ENCODE measurements around the gene KBTBD3.

KBTBD3 gene

GRCh38 chr11:106043540-106043939 is 33.6 kb downstream of the KBTBD3 start:
- Histone ChIP-seq H3K4me2 (no peak overlapping the region), H3K36me3 (no peaks in the 10 kb centered on the region), H4K20me1 (no peaks in the 10 kb centered on the region), H3K4me3 (no peak overlapping the region), H3K27ac (no peak overlapping the region), H3K4me1 (no peaks in the 10 kb centered on the region), H3K9ac (no peak overlapping the region), H3K9me3 (replicated peaks in 1 of 11) (no peaks in the 10 kb centered on the region), H3K27me3 (no peaks in the 10 kb centered on the region)
- TF ChIP-seq Cebpa-rat (IDR thresholded peaks at IDR 0.05): no peak

- no peaks in the 10 kb centered on the region for H3K4me1 ChIP-seq
- no peaks in the 10 kb centered on the region for H3K9me3 ChIP-seq (replicated peaks in 1 of 11)
- no peak overlapping the region for H3K4me3 ChIP-seq
- no peaks in the 10 kb centered on the region for H4K20me1 ChIP-seq
- H3K9ac ChIP-seq: no peak overlapping the region
- no peaks in the 10 kb centered on the region for H3K27me3 ChIP-seq
- no peaks in the 10 kb centered on the region for H3K36me3 ChIP-seq
- no peak overlapping the region for H3K27ac ChIP-seq
- TF ChIP-seq Cebpa-rat (IDR thresholded peaks at IDR 0.05): no peak
- no peak overlapping the region for H3K4me2 ChIP-seq
Measured at GRCh38 chr11:106032861-106033260, 44.3 kb downstream of the KBTBD3 start.

- Histone ChIP-seq H3K36me3 (no peaks in the 10 kb centered on the region), H3K27me3 (no peaks in the 10 kb centered on the region), H3K9ac (no peak overlapping the region), H3K4me2 (no peak overlapping the region), H3K4me3 (no peak overlapping the region), H3K9me3 (replicated peaks in 1 of 11) (peaks cover 0 to 5% (median 0%) of the 10 kb centered on the region in 11 experiments; a peak in 3 of 22 replicates), H3K27ac (no peak overlapping the region), H3K4me1 (no peaks in the 10 kb centered on the region), H4K20me1 (no peaks in the 10 kb centered on the region)
- TF ChIP-seq Cebpa-rat (IDR thresholded peaks at IDR 0.05): no peak
Measured at GRCh38 chr11:106031936-106032335, 45.2 kb downstream of the KBTBD3 start.

GRCh38 chr11:106031202-106031810 is 45.8 kb downstream of the KBTBD3 start:
- H3K27me3 ChIP-seq: no peaks in the 10 kb centered on the region
- H3K4me2 ChIP-seq: no peak overlapping the region
- no peaks in the 10 kb centered on the region for H3K36me3 ChIP-seq
- H3K27ac ChIP-seq: no peak overlapping the region
- H3K9me3 ChIP-seq (replicated peaks in 1 of 11): peaks cover 0 to 9% (median 0%) of the 10 kb centered on the region in 11 experiments; a peak in 3 of 22 replicates
- no peak overlapping the region for H3K4me3 ChIP-seq
- H4K20me1 ChIP-seq: no peaks in the 10 kb centered on the region
- TF ChIP-seq Cebpa-rat (IDR thresholded peaks at IDR 0.05): no peak
- H3K9ac ChIP-seq: no peak overlapping the region
- no peaks in the 10 kb centered on the region for H3K4me1 ChIP-seq

- no peak overlapping the region for H3K4me2 ChIP-seq
- no peaks in the 10 kb centered on the region for H3K27me3 ChIP-seq
- TF ChIP-seq Cebpa-rat (IDR thresholded peaks at IDR 0.05): no peak
- H3K36me3 ChIP-seq: no peaks in the 10 kb centered on the region
- H4K20me1 ChIP-seq: no peaks in the 10 kb centered on the region
- no peak overlapping the region for H3K9ac ChIP-seq
- H3K4me3 ChIP-seq: no peak overlapping the region
- no peaks in the 10 kb centered on the region for H3K4me1 ChIP-seq
- H3K27ac ChIP-seq: no peak overlapping the region
- H3K9me3 ChIP-seq (replicated peaks in 1 of 11): peaks cover 0 to 9% (median 0%) of the 10 kb centered on the region in 11 experiments; a peak in 3 of 22 replicates
Measured at GRCh38 chr11:106030609-106031008, 46.5 kb downstream of the KBTBD3 start.

- Histone ChIP-seq H3K4me1 (peaks cover 12 to 32% (median 23%) of the 10 kb centered on the region in 10 experiments), H3K27ac (peak overlapping the region; percentile 24 to 81 (median 66); a peak in 18 of 22 replicates), H3K4me2 (peak overlapping the region; percentile 45 to 73 (median 61); a peak in 21 of 22 replicates), H3K36me3 (peaks cover 0 to 17% (median 5%) of the 10 kb centered on the region in 11 experiments; a peak in 6 of 22 replicates), H3K4me3 (peak overlapping the region; percentile 63 to 95 (median 87)), H4K20me1 (no peaks in the 10 kb centered on the region; a peak in 3 of 22 replicates), H3K9ac (peak overlapping the region in 8 of 11 experiments; percentile 31 to 77 (median 57); a peak in 14 of 22 replicates), H3K27me3 (no peaks in the 10 kb centered on the region), H3K9me3 (replicated peaks in 1 of 11) (peaks cover 0 to 9% (median 0%) of the 10 kb centered on the region in 11 experiments; a peak in 3 of 22 replicates)
- TF ChIP-seq Cebpa-rat (IDR thresholded peaks at IDR 0.05): no peak
Measured at GRCh38 chr11:106022795-106023275, 54.3 kb downstream of the KBTBD3 start.

GRCh38 chr11:106021967-106022794 is 55.0 kb downstream of the KBTBD3 start, which contains the start of gene MSANTD4:
MSANTD4 (minus strand) TSS chr11:106022240; CDS start chr11:106010917, 11,323 bp downstream.
- H3K27ac ChIP-seq: peak within 1 kb of the TSS; percentile 66 to 88 (median 81)
- peak within 1 kb of the TSS; percentile 74 to 95 (median 90) for H3K4me3 ChIP-seq
- peak within 1 kb of the TSS; percentile 72 to 94 (median 84) for H3K4me2 ChIP-seq
- peaks cover 0 to 6% (median 0%) of the 10 kb centered on the region in 11 experiments; a peak in 3 of 22 replicates for H3K9me3 ChIP-seq (replicated peaks in 1 of 11)
- H3K27me3 ChIP-seq: no peaks in the 10 kb centered on the region
- H3K36me3 ChIP-seq: peaks cover 0 to 17% (median 5%) of the 10 kb centered on the region in 11 experiments; a peak in 6 of 22 replicates
- H4K20me1 ChIP-seq: peaks cover 0 to under 1% (median 0%) of the 10 kb centered on the region in 11 experiments; a peak in 4 of 22 replicates
- peaks cover 12 to 33% (median 24%) of the 10 kb centered on the region in 10 experiments for H3K4me1 ChIP-seq
- H3K9ac ChIP-seq: peak within 1 kb of the TSS; percentile 77 to 88 (median 85)
- TF ChIP-seq Cebpa-rat (IDR thresholded peaks at IDR 0.05): no peak

- Histone ChIP-seq H4K20me1 (peaks cover 0 to 8% (median 0%) of the 10 kb centered on the region in 11 experiments; a peak in 6 of 22 replicates), H3K4me3 (peak overlapping the region; percentile 74 to 95 (median 90)), H3K4me2 (peak overlapping the region; percentile 72 to 94 (median 84)), H3K9me3 (replicated peaks in 1 of 11) (no peaks in the 10 kb centered on the region), H3K27ac (peak overlapping the region; percentile 66 to 88 (median 81)), H3K9ac (peak overlapping the region; percentile 77 to 88 (median 85)), H3K36me3 (peaks cover 0 to 17% (median 5%) of the 10 kb centered on the region in 11 experiments; a peak in 6 of 22 replicates), H3K4me1 (peaks cover 12 to 41% (median 32%) of the 10 kb centered on the region in 10 experiments), H3K27me3 (no peaks in the 10 kb centered on the region)
- TF ChIP-seq Cebpa-rat (IDR thresholded peaks at IDR 0.05): no peak
Measured at GRCh38 chr11:106021181-106021966, 55.8 kb downstream of the KBTBD3 start.
